Psoas muscle (tissue), 8 donors: ENCODE results near the gene SIX3. TPM values are rescaled to one million over a fixed set of nuclear protein-coding genes. Genes with fewer than 3 reads are reported as not detected.

Source experiments
- ATAC-seq, 4 donors: fragments of 200-7000 bp; cut with Tn5 transposase; one replicate each; pipeline ENCODE4 v1.9.1; 2020; ENCODE audit warnings: moderate library complexity in 3 of 4, mild to moderate bottlenecking in 2 of 4
- DNase-seq, 2 donors: peaks; one replicate each; pipeline ENCODE4 v3.0.0-alpha.2; 2020
- H3K27ac ChIP-seq: fragments of 200-600 bp; one replicate; pipeline ENCODE4 v1.8.0; 2022
- H3K27me3 ChIP-seq, 3 donors: fragments of 200-600 bp in 1 of 3; one replicate each; pipeline versions ENCODE4 v1.6.1 to v1.8.0; 2013 to 2022; ENCODE audit warnings: low read length in 2 of 3, mild to moderate bottlenecking in 2 of 3, moderate library complexity in 1 of 3; ENCODE audit not compliant: insufficient read depth in 3 of 3
- H3K36me3 ChIP-seq, 2 donors: fragments of 200-600 bp in 1 of 2; one replicate each; pipeline versions ENCODE4 v1.6.1 to v1.8.0; 2013 to 2022; ENCODE audit warnings: low read depth in 1 of 2, mild to moderate bottlenecking in 1 of 2, moderate library complexity in 1 of 2; ENCODE audit not compliant: insufficient read depth in 1 of 2
- H3K4me1 ChIP-seq: fragments of 200-600 bp; one replicate; pipeline ENCODE4 v1.8.0; 2022
- H3K4me3 ChIP-seq: fragments of 200-600 bp; one replicate; pipeline ENCODE4 v1.8.0; 2022; ENCODE audit warnings: mild to moderate bottlenecking
- H3K9me3 ChIP-seq: fragments of 200-600 bp; one replicate; pipeline ENCODE4 v1.8.0; 2022
- CTCF ChIP-seq: fragments of 200-600 bp; IDR thresholded peaks from one replicate; pipeline ENCODE4 v1.8.0; 2022; ENCODE audit warnings: antibody characterized with exemption
- WGBS, 3 donors: extraction: QIAGEN DNeasy Blood & Tissue Kit; methylation state at CpG; one replicate each; pipeline versions ENCODE4 v1.1.6 to v1.1.7; 2013; 5-methylcytosine and 5-hydroxymethylcytosine counted together
- intact Hi-C, 2 donors: fragments of 100-400 bp; cut with DNase I; formaldehyde crosslinking; loops; one replicate each; pipeline versions ENCODE4 v1.11.0 to v1.14.2; 2022
- long read RNA-seq, 2 donors: library from polyadenylated mRNA; unstranded; transcript quantifications; one replicate each; pipeline ENCODE4 v2.0.0, GENCODE V29; 2021
- polyA plus RNA-seq, 3 donors: library from polyadenylated mRNA; stranded (reverse); fragments of 200-250 nt; gene quantifications; one replicate each; pipeline ENCODE4 v1.2.3, GENCODE V29; 2013
- total RNA-seq, 4 donors: library from RNA; stranded (reverse); fragmentation: NEBNext Ultra II Directional in 2 of 4; extraction: Animal tissue kit (Norgen Biotek cat#: 25700) in 2 of 4; gene quantifications; one replicate each; pipeline versions ENCODE4 v1.2.1 to v1.2.4, GENCODE V29; 2021 to 2023
- donor health status: healthy with polysubstance abuse.
- donor health status: DM: no; HTN: no; CAD: no; lungs with moderate emphysema.
- donor health status: Bipolar disorder and iron deficiency.
- donor health status: healthy.
- donor health status: DM: yes; HTN: yes; CAD: no.
- donor health status: DM: no; HTN: no; CAD: no.
- donor health status: DM: no; HTN: no; CAD: no.
- donor health status: DM: yes; HTN: yes; CAD: no.

SIX3 gene
- total RNA-seq: under 1 TPM in 1 of 4 donors, not detected in 3; 0.20 TPM
- polyA plus RNA-seq: under 1 TPM in 1 of 3 donors, not detected in 2; 0.01 TPM
- long read RNA-seq, donor 1: 0 reads
- long read RNA-seq, donor 2: 0 reads

- Histone ChIP-seq H3K4me1 (peaks cover 20% of the 10 kb centered on the region), H3K9me3 (no peaks in the 10 kb centered on the region), H3K27ac (no peak within 1 kb of the TSS), H3K27me3 (peaks cover 0 to 90% (median 68%) of the 10 kb centered on the region in 3 donors), H3K36me3 (no peaks in the 10 kb centered on the region), H3K4me3 (peak within 1 kb of the TSS; percentile 61)
- intact Hi-C loops: no loop called here
- no peak for TF ChIP-seq CTCF
- 1 to 2% (median 2%) methylated on average over 35 to 39 of the region's 39 CpGs for WGBS, 3 donors
- DNase-seq (no peak), ATAC-seq (peak; percentile 44 to 67 (median 52))
These were observed at the start of gene SIX3 for GRCh38 chr2:44941551-44942234. Gene SIX3, plus strand, starts transcription at chr2:44941702. Its CDS starts 403 bp downstream, at chr2:44942105.

- intact Hi-C loops: no loop called here
- TF ChIP-seq CTCF: no peak
- no peaks in the 10 kb centered on the region for H3K27me3 ChIP-seq
- DNase-seq: no peak
- ATAC-seq: no peak
- WGBS, 3 donors: 45 to 55% (median 53%) methylated on average over 8 of the region's 8 CpGs
- H3K4me3 ChIP-seq: no peak overlapping the region
- H3K4me1 ChIP-seq: no peaks in the 10 kb centered on the region
- H3K27ac ChIP-seq: no peak overlapping the region
- no peaks in the 10 kb centered on the region for H3K36me3 ChIP-seq
- no peaks in the 10 kb centered on the region for H3K9me3 ChIP-seq
These were observed 47.4 kb upstream of the SIX3 start for GRCh38 chr2:44894058-44894457.

GRCh38 chr2:44895061-44895460 lies 46.4 kb upstream of the SIX3 start:
- Histone ChIP-seq H3K36me3 (no peaks in the 10 kb centered on the region), H3K4me3 (no peak overlapping the region), H3K4me1 (no peaks in the 10 kb centered on the region), H3K27ac (no peak overlapping the region), H3K9me3 (no peaks in the 10 kb centered on the region), H3K27me3 (peaks cover 0 to 4% (median 0%) of the 10 kb centered on the region in 3 donors)
- ATAC-seq (no peak), DNase-seq (no peak)
- intact Hi-C loops: no loop called here
- TF ChIP-seq CTCF: no peak
- 60 to 67% (median 61%) methylated on average over 2 of the region's 2 CpGs for WGBS, 3 donors

GRCh38 chr2:44897406-44897805 lies 44.1 kb upstream of the SIX3 start:
- WGBS, 3 donors: 81 to 83% (median 83%) methylated on average over 6 of the region's 6 CpGs
- no peak for DNase-seq
- Histone ChIP-seq H3K36me3 (no peaks in the 10 kb centered on the region), H3K27ac (no peak overlapping the region), H3K9me3 (no peaks in the 10 kb centered on the region), H3K4me1 (no peaks in the 10 kb centered on the region), H3K27me3 (peaks cover 0 to 4% (median 0%) of the 10 kb centered on the region in 3 donors), H3K4me3 (no peak overlapping the region)
- intact Hi-C loops: no loop called here
- ATAC-seq: no peak
- no peak for TF ChIP-seq CTCF
